SK-N-SH treated with all-trans-retinoic acid at 6 μM for 48 hours (cell line): Measurements from ENCODE around the gene EXOC3L2.

Experiments used
- ESRRG ChIP-seq: fragments of 250-450 bp; sonication (Bioruptor Pico); IDR thresholded peaks from 2 replicates; pipeline ENCODE4 v1.6.1; 2021; ENCODE audit warnings: mild to moderate bottlenecking
- ZNF8 ChIP-seq: fragments of 450-650 bp; formaldehyde crosslinking; IDR thresholded peaks from 2 replicates; pipeline ENCODE4 v1.5.0; 2020; ENCODE audit warnings: mild to moderate bottlenecking, moderate library complexity

DNA sequence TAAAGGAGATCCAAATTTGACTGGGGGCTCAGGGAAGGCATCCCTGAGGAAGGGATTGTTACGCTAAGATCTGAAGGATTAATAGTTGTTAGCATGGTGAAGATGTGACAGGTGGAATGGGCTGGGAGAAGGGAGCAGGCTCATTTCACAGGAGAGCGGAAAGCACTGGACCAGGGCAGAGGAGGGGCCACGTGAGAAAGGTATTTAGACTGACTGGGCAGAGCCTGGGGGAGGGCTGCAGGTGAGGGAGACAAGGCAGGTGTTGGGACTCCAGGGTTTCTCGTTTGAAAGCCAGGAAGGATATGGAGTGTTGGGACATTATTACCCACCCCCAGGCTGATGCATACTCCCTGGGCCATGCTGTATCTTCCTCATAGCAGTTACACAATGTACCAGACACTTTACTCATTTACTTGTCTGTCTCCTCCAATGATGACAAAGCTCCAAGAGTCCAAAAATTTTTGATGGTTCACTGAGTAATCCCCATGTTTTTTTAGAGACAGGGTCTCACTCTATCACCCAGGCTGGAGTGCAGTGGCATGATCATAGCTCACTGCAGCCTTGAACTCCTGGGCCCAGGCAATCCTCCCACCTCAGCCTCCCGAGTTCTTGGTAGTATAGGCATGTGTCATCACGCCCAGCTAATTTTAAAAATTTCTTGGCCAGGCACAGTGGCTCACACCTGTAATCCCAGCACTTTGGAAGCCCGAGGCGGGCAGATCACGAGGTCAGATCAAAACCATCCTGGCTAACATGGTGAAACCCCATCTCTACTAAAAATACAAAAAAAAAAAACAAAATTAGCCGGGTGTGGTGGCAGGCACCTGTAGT is 69.5 kb downstream of the EXOC3L2 start:
- no peak for TF ChIP-seq ESRRG
- TF ChIP-seq ZNF8, result no peak
